Heart right ventricle (tissue), 16 donors: ENCODE data around the gene PWP1. TPM values are rescaled to one million over a fixed set of nuclear protein-coding genes. Genes with fewer than 3 reads are reported as not detected.

ENCODE experiments used
- ATAC-seq, 8 donors: fragments of 200-7000 bp; cut with Tn5 transposase; one replicate each; pipeline ENCODE4 v1.9.1; 2020; ENCODE audit warnings: mild to moderate bottlenecking in 8 of 8, moderate library complexity in 8 of 8, moderate number of reproducible peaks in 1 of 8
- DNase-seq, 2 donors: peaks; one replicate each; pipeline ENCODE4 v3.0.0-alpha.2; 2020
- H3K27ac ChIP-seq, 10 donors: fragments of 200-600 bp; sonication (generic) in 2 of 10; one replicate each; pipeline versions ENCODE4 v1.5.0 to v1.8.0; 2020 to 2022; ENCODE audit warnings: mild to moderate bottlenecking in 3 of 10
- H3K27me3 ChIP-seq, 7 donors: fragments of 200-600 bp; one replicate each; pipeline ENCODE4 v1.8.0; 2021 to 2022; ENCODE audit warnings: mild to moderate bottlenecking in 2 of 7
- H3K36me3 ChIP-seq, 9 donors: fragments of 200-600 bp; sonication (generic) in 1 of 9; one replicate each; pipeline versions ENCODE4 v1.5.0 to v1.8.0; 2020 to 2022; ENCODE audit warnings: mild to moderate bottlenecking in 2 of 9
- H3K4me1 ChIP-seq, 9 donors: fragments of 200-600 bp; sonication (generic) in 1 of 9; one replicate each; pipeline versions ENCODE4 v1.5.0 to v1.8.0; 2020 to 2022; ENCODE audit warnings: mild to moderate bottlenecking in 4 of 9
- H3K4me3 ChIP-seq, 10 donors: fragments of 200-600 bp; sonication (generic) in 2 of 10; one replicate each; pipeline versions ENCODE4 v1.5.0 to v1.8.0; 2020 to 2022; ENCODE audit warnings: mild to moderate bottlenecking in 7 of 10, moderate library complexity in 2 of 10
- H3K9me3 ChIP-seq, 11 donors: fragments of 200-600 bp in 10 of 11; sonication (generic) in 2 of 11; one replicate each; pipeline versions ENCODE4 v1.5.0 to v1.8.0; 2013 to 2022; ENCODE audit warnings: mild to moderate bottlenecking in 2 of 11, control low read depth in 1 of 11, moderate library complexity in 1 of 11
- WGBS, 2 donors: extraction: QIAGEN DNeasy Blood & Tissue Kit; methylation state at CpG; one replicate each; pipeline ENCODE4 v1.1.7; 2013; ENCODE audit warnings: inconsistent platforms in 1 of 2; 5-methylcytosine and 5-hydroxymethylcytosine counted together
- intact Hi-C, 10 donors: fragments of 100-400 bp; cut with DNase I; formaldehyde crosslinking; loops; one replicate each; pipeline versions ENCODE4 v1.11.1 to v1.14.2; 2022
- polyA plus RNA-seq, 2 donors: library from polyadenylated mRNA; stranded (reverse); fragments of 200-250 nt; gene quantifications; one replicate each; pipeline ENCODE4 v1.2.3, GENCODE V29; 2013
- total RNA-seq, 10 donors: library from RNA; stranded (reverse); fragmentation: NEBNext Ultra II Directional in 3 of 10; extraction: Animal tissue kit (Norgen Biotek cat#: 25700) in 3 of 10; gene quantifications; one replicate each; pipeline versions ENCODE4 v1.2.1 to v1.2.4, GENCODE V29; 2021 to 2023
- TF ChIP-seq, protein P1 (sequence below), 9 donors: fragments of 200-600 bp; sonication (generic) in 2 of 9; IDR thresholded peaks; one replicate each; pipeline versions ENCODE4 v1.5.0 to v1.8.0; 2021 to 2022; ENCODE audit warnings: antibody characterized with exemption in 9 of 9, mild to moderate bottlenecking in 5 of 9, moderate library complexity in 1 of 9
- donor health status: Arrhythmogenic right ventricular cardiomyopathy.
- donor health status: ischemic (EF 13 %, LVEDD 7.1; RV severe dilation, severe dysfunction).
- donor health status: healthy with polysubstance abuse.
- donor health status: DM: no; HTN: yes; CAD: no.
- donor health status: DM: no; HTN: no; CAD: no.
- donor health status: ischemic (EF 25% LVEDD 6.9; RV normal size, moderate dysfunction).
- donor health status: ischemic (EF 25% LVEDD 5.7; RV mildly dilated, moderate dysfunction).
- donor health status: healthy.
- donor health status: DM: yes; HTN: yes; CAD: no.
- donor health status: Ischemic cardiomyopathy.
- donor health status: ischemic (EF 35%, LVEDD 5.7; RV mildly dilated, moderate dysfunction).
- donor health status: nonischemic (EF 11% LVEDD 7.7; RV severe dilation, severe dysfunction).
- donor health status: DM: yes; HTN: yes; CAD: no.
- donor health status: PGD.
- donor health status: ischemic (EF 29% LVEDD 5.4; RV normal size, mild dysfunction).
- donor health status: nonischemic (EF 23%, LVEDD 6.1; RV moderate dilation, normal function).

Gene PWP1
- total and polyA plus RNA-seq, 12 donors, result 9.1 to 17.6 (median 13.8) TPM

DNA sequence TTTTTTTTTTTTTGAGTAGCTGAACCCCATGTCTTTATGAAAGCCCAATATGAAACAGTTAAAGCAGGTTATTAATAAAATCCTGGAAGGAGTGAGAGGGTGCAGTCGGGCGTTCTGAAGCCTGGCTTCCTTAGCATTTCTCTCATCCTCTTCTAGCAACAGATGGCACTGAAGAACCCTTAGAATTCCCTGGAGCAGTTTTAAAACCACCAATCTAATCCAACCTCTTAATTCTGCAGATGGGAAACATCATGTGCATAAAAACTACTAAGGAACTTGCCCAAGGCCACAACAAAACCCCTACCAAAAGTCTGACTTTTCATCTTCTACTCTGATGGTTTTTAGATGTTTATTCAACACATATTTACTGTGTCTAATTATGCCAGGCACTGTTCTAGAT is 50.2 kb downstream of the PWP1 start:
- no peaks in the 10 kb centered on the region for H3K4me1 ChIP-seq
- H3K27ac ChIP-seq, result no peak overlapping the region
- H3K36me3 ChIP-seq, result peaks cover 0 to 88% (median 65%) of the 10 kb centered on the region in 9 donors
- WGBS, 2 donors, result 93 to 94% methylated on average over 2 of the region's 2 CpGs
- intact Hi-C loops, result no loop called here
- TF ChIP-seq, protein P1, sequence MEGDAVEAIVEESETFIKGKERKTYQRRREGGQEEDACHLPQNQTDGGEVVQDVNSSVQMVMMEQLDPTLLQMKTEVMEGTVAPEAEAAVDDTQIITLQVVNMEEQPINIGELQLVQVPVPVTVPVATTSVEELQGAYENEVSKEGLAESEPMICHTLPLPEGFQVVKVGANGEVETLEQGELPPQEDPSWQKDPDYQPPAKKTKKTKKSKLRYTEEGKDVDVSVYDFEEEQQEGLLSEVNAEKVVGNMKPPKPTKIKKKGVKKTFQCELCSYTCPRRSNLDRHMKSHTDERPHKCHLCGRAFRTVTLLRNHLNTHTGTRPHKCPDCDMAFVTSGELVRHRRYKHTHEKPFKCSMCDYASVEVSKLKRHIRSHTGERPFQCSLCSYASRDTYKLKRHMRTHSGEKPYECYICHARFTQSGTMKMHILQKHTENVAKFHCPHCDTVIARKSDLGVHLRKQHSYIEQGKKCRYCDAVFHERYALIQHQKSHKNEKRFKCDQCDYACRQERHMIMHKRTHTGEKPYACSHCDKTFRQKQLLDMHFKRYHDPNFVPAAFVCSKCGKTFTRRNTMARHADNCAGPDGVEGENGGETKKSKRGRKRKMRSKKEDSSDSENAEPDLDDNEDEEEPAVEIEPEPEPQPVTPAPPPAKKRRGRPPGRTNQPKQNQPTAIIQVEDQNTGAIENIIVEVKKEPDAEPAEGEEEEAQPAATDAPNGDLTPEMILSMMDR (IDR thresholded peaks at IDR 0.05), result no peak
- H3K9me3 ChIP-seq, result no peaks in the 10 kb centered on the region
- DNase-seq (no peak), ATAC-seq (no peak)
- H3K4me3 ChIP-seq, result no peak overlapping the region
- no peaks in the 10 kb centered on the region for H3K27me3 ChIP-seq

DNA sequence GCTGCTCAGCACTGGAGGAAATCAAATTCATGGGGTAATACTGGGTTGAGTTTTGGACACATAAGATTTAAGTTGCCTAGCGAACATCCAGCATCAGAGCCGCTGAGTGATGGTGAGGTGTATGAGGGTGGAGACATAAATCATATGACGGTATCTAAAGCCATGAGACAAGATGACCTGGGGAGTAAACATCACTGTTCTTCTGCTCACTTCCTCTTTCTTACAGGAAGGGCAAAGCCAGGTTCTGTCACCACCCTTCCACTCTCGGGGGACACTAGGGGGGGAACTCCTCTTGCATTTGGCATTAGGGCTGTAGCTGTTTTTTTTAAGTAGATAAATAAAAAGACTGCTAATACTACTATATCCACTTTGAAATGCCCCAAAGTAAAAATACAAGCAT is 51.3 kb downstream of the PWP1 start:
- no peak for ATAC-seq
- Histone ChIP-seq H3K36me3 (peaks cover 0 to 99% (median 74%) of the 10 kb centered on the region in 9 donors), H3K27me3 (no peaks in the 10 kb centered on the region), H3K27ac (no peak overlapping the region), H3K4me1 (no peaks in the 10 kb centered on the region), H3K4me3 (no peak overlapping the region), H3K9me3 (no peaks in the 10 kb centered on the region)
- intact Hi-C loops, result no loop called here
- whole genome bisulfite sequencing, 2 donors, result 83 to 86% methylated on average over 4 of the region's 4 CpGs
- TF ChIP-seq, protein P1 (IDR thresholded peaks at IDR 0.05), result no peak
- no peak for DNase-seq

DNA sequence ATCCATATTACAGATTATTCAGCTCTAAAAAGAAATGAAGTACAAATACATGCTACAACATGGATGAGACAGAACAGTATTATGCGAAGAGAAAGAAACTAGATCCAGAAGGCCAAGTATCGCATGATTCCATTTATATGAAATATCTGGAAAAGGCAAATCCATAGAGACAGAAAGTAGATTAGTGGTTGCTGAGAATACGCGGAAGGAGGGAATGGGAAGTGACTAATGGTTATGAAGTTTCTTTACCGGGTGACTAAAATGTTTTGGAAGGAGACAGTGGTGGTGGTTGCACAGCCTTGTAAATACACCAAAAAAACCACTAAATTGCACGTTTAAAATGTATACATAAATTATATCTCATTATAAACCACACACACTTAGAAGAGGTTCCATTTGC is 62.9 kb downstream of the PWP1 start:
- Histone ChIP-seq H3K9me3 (no peaks in the 10 kb centered on the region), H3K27ac (peak overlapping the region in 1 of 10 donors; percentile 71), H3K4me1 (peaks cover 0 to 28% (median 12%) of the 10 kb centered on the region in 9 donors), H3K27me3 (no peaks in the 10 kb centered on the region), H3K4me3 (no peak overlapping the region), H3K36me3 (peaks cover 0 to 99% (median 51%) of the 10 kb centered on the region in 9 donors)
- TF ChIP-seq, protein P1 (IDR thresholded peaks at IDR 0.05), result no peak
- DNase-seq, result no peak
- ATAC-seq, result peak in 3 of 8 donors; percentile 14 to 67 (median 35)
- intact Hi-C loops, result no loop called here
- WGBS, 2 donors, result 71 to 79% methylated on average over 6 of the region's 6 CpGs

DNA sequence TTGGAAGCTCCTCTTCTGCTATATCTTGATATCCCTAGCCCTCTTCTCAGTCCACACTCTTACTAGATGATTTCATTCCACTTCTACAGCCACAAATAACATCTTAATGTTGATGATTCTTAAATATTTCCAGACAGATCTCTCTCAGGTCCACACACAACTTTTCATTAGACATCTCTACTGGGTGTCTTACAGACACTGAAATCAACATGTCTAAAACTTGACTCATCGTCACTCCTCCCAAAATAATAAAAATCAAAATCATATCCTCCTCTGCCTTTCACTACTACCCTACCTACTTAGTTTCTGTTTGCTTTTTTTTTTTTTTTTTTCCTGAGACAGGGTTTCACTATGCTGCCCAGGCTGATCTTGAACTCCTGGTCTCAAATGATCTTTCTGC is 63.5 kb downstream of the PWP1 start:
- no peak overlapping the region for H3K4me3 ChIP-seq
- WGBS, 2 donors, result 90 to 96% methylated on average over 1 of the region's 1 CpG
- H3K36me3 ChIP-seq, result peaks cover 0 to 99% (median 52%) of the 10 kb centered on the region in 9 donors
- H3K27ac ChIP-seq, result peak overlapping the region in 1 of 10 donors; percentile 71
- intact Hi-C loops, result no loop called here
- TF ChIP-seq, protein P1 (IDR thresholded peaks at IDR 0.05), result no peak
- no peaks in the 10 kb centered on the region for H3K9me3 ChIP-seq
- H3K4me1 ChIP-seq, result peaks cover 0 to 28% (median 12%) of the 10 kb centered on the region in 9 donors
- DNase-seq, result no peak
- ATAC-seq, result no peak
- H3K27me3 ChIP-seq, result no peaks in the 10 kb centered on the region
